Measurements from ENCODE around the gene SAMSN1. TPM values are rescaled to one million over a fixed set of nuclear protein-coding genes. Genes with fewer than 3 reads are reported as not detected.
"Not testable (repeated sequence)": the region's sequence is repeated elsewhere in the genome, so short reads cannot be mapped to it uniquely, and the experiment has no call there.

The SAMSN1 gene
- total RNA-seq, 1 donor from 2014 or later, result 2.6 TPM

DNA sequence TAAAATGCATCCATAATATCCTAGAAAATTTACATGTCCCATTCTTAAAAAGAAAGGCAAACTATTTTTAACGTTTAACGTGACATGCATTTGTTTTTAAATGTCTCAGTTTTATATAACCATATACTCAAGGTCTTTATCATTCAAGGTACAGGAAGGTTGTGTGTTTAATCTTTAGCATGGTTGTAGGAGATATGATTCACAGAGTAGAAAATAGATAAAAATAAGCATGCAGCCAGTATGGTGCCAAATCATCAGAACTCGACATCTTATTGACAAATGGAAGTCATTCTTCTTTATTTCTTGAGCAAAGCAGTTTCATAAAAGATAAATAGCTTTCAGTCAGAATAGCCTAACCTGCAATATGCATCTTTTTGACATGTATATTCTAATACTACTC is 51.0 kb downstream of the SAMSN1 start:
- Mint-ChIP-seq H3K9me3 (no peaks in the 10 kb centered on the region), H3K27ac (no peak overlapping the region), H3K4me3 (no peak overlapping the region), H3K36me3 (no peaks in the 10 kb centered on the region), H3K4me1 (ENCODE audit: unreplicated experiment) (no peaks in the 10 kb centered on the region), H3K27me3 (no peaks in the 10 kb centered on the region)
- TF ChIP-seq, protein P1, sequence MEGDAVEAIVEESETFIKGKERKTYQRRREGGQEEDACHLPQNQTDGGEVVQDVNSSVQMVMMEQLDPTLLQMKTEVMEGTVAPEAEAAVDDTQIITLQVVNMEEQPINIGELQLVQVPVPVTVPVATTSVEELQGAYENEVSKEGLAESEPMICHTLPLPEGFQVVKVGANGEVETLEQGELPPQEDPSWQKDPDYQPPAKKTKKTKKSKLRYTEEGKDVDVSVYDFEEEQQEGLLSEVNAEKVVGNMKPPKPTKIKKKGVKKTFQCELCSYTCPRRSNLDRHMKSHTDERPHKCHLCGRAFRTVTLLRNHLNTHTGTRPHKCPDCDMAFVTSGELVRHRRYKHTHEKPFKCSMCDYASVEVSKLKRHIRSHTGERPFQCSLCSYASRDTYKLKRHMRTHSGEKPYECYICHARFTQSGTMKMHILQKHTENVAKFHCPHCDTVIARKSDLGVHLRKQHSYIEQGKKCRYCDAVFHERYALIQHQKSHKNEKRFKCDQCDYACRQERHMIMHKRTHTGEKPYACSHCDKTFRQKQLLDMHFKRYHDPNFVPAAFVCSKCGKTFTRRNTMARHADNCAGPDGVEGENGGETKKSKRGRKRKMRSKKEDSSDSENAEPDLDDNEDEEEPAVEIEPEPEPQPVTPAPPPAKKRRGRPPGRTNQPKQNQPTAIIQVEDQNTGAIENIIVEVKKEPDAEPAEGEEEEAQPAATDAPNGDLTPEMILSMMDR (conservative IDR thresholded peaks at IDR 0.05), result no peak
- DNase-seq (ENCODE audit: extremely low spot score, unreplicated experiment), result no peak

DNA sequence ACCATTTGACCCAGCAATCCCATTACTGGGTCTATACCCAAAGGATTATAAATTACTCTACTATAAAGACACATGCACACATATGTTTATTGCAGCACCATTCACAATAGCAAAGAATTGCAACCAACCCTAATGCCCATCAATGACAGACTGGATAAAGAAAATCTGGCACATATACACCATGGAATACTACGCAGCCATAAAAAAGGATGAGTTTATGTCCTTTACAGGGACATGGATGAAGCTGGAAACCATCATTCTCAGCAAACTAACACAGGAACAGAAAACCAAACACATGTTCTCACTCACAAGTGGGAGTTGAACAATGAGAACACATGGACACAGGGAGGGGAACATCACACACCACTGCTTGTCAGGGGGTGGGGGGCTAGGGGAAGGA is 51.9 kb downstream of the SAMSN1 start:
- not testable (repeated sequence) for H3K27ac Mint-ChIP-seq; H3K27me3 Mint-ChIP-seq; DNase-seq (ENCODE audit: extremely low spot score, unreplicated experiment); H3K4me3 Mint-ChIP-seq; H3K4me1 Mint-ChIP-seq (ENCODE audit: unreplicated experiment); H3K36me3 Mint-ChIP-seq; H3K9me3 Mint-ChIP-seq

DNA sequence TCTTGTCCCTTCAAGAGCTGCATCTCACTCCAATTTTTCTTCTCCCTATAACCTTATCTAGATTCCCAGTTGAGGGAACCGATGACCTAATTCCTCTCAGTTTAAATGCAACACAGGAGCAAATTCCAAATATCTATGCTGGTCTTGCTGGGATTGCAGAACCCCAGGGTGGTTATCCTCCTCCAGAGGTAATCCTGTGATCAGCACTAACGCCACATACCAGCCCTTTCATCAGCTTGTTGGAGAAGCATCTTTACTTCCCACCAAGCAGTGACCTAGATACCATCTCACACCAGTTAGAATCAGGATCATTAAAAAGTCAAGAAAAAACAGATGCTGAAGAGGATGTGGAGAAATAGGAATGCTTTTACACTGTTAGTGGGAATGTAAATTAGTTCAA is 52.4 kb downstream of the SAMSN1 start:
- TF ChIP-seq, protein P1 (conservative IDR thresholded peaks at IDR 0.05), result no peak
- Mint-ChIP-seq H3K4me1 (ENCODE audit: unreplicated experiment) (no peaks in the 10 kb centered on the region), H3K9me3 (no peaks in the 10 kb centered on the region), H3K36me3 (no peaks in the 10 kb centered on the region), H3K27me3 (no peaks in the 10 kb centered on the region), H3K4me3 (no peak overlapping the region), H3K27ac (no peak overlapping the region)
- DNase-seq (ENCODE audit: extremely low spot score, unreplicated experiment), result no peak

DNA sequence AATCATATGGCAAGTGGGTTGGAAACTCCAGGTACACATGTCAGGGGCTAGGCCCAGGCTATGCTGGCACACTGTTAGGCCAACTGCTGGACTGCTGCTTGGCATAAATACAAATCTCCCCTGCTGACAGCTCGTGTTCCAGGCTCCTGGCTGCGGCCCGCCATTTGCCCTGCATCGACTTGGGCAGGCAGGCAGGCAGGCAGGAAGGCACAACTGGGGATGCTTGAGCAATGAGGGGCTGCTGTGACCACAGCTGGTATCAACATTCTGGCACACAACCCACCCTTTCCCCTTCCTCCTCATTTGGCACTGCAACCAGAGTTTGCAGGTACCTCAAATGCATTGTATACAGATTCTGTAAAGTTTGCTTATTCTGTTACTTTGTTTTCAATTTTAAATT is 53.2 kb downstream of the SAMSN1 start:
- Mint-ChIP-seq H3K9me3 (no peaks in the 10 kb centered on the region), H3K4me1 (ENCODE audit: unreplicated experiment) (peaks cover under 1% of the 10 kb centered on the region)

DNA sequence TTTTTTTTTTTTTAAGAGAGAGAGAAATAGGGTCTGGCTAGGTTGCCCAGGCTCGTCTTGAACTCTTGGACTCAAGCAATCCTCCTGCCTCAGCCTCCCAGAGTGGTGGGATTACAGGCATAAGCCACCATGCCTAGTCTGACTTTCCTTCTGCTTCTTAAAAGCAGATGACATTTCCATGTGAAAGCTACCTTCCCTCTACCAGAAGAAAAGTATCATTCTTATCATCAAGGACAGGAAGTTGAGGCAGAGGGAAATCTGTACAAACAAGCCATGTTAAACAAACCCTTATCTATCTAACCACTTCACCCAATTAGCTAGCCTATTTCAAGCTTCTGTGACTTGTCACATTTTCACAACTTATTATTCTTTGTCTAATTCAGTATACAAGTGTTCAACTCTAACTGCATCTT is 54.8 kb downstream of the SAMSN1 start:
- Mint-ChIP-seq H3K4me1 (ENCODE audit: unreplicated experiment) (peaks cover 4% of the 10 kb centered on the region), H3K27me3 (no peaks in the 10 kb centered on the region), H3K27ac (no peak overlapping the region), H3K36me3 (no peaks in the 10 kb centered on the region), H3K9me3 (no peaks in the 10 kb centered on the region), H3K4me3 (no peak overlapping the region)
- TF ChIP-seq, protein P1 (conservative IDR thresholded peaks at IDR 0.05), result no peak
- DNase-seq (ENCODE audit: extremely low spot score, unreplicated experiment), result no peak

More for the DNA sequence above, 53.2 kb downstream of the SAMSN1 start:
- TF ChIP-seq, protein P1 (conservative IDR thresholded peaks at IDR 0.05), result no peak
- no peaks in the 10 kb centered on the region for H3K36me3 Mint-ChIP-seq
- H3K27me3 Mint-ChIP-seq, result no peaks in the 10 kb centered on the region
- DNase-seq (ENCODE audit: extremely low spot score, unreplicated experiment), result no peak
- no peak overlapping the region for H3K4me3 Mint-ChIP-seq
- no peak overlapping the region for H3K27ac Mint-ChIP-seq

DNA sequence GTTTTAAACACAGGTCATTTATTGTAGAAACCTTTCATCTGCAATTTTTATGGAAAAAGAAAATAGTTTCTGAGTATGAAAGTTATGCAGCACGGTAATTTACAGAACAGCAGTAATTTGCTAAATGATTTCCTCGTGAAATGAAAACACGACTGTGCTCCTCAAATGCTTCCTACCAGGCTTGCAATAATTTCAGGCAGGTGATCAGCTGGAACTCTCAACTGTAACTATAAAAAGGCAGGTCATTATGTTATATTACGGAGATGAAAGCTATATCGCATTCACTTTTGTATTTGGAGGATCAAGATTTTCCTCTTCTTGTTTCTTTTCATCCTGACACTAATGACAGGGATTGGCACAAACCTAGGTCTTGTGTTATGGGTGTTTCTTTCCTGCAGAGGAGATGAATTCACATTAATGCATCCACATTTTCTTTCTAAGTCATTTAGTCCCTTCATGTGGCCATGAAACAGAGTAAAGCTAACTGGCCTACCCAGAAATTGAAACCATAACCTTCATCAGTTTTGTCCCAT is 57.4 kb downstream of the SAMSN1 start:
- H3K9me3 Mint-ChIP-seq, result no peaks in the 10 kb centered on the region
- DNase-seq (ENCODE audit: extremely low spot score, unreplicated experiment), result no peak
- TF ChIP-seq, protein P1 (conservative IDR thresholded peaks at IDR 0.05), result no peak
- peaks cover 4% of the 10 kb centered on the region for H3K4me1 Mint-ChIP-seq (ENCODE audit: unreplicated experiment)
- H3K4me3 Mint-ChIP-seq, result no peak overlapping the region
- no peak overlapping the region for H3K27ac Mint-ChIP-seq
- no peaks in the 10 kb centered on the region for H3K36me3 Mint-ChIP-seq
- no peaks in the 10 kb centered on the region for H3K27me3 Mint-ChIP-seq
